HCT116 (cell line): Measurements from ENCODE around the gene ANKRD61. TPM values are rescaled to one million over a fixed set of nuclear protein-coding genes. Genes with fewer than 3 reads are reported as not detected.

Experiments
- ATAC-seq: fragments of 200-7000 bp; cut with Tn5 transposase; 2 replicates; pipeline ENCODE4 v1.9.1; 2020; ENCODE audit warnings: mild to moderate bottlenecking, moderate library complexity
- BruUV-seq: library from RNA; stranded (reverse); fragments of 400-500 nt; replicated peaks from 2 replicates; lab custom pipeline; 2021; lab: Mats Ljungman, UMichigan
- CTCF ChIA-PET: fragments of 300-600 bp; sonication (Branson Sonifier 250); formaldehyde crosslinking; loops from one replicate; lab custom pipeline; 2021; ENCODE audit warnings: antibody characterized with exemption; lab: Charles Lee
- POLR2A ChIA-PET: fragments of 300-600, 350-600 bp; sonication (Branson Sonifier 250); formaldehyde crosslinking; loops from one replicate; lab custom pipeline; 2021; ENCODE audit warnings: antibody characterized with exemption; lab: Charles Lee
- RAD21 ChIA-PET, 2 experiments: fragments of 300-600 bp; sonication (Branson Sonifier 250); formaldehyde crosslinking; loops; one replicate each; lab custom pipeline; 2023; ENCODE audit warnings: low total read pairs in 2 of 2; ENCODE audit not compliant: uncharacterized antibody in 2 of 2, unreplicated experiment in 2 of 2, low non-redundant PET in 1 of 2; lab: Charles Lee
- DNase-seq: peaks from one replicate; pipeline ENCODE4 v3.0.0-alpha.2; 2010; ENCODE audit warnings: low read depth, low spot score
- H2AFZ ChIP-seq: fragments of 200-600 bp; shearing (Covaris generic), sonication (generic); 2 replicates; pipeline ENCODE4 v1.6.1; 2017; ENCODE audit warnings: low read depth, mixed run types, mixed read lengths, antibody characterized with exemption, low read length; ENCODE audit not compliant: poor library complexity, severe bottlenecking
- H3K27ac ChIP-seq: 2 replicates; pipeline ENCODE4 v1.5.1; 2012; ENCODE audit warnings: low read depth, low read length
- H3K27me3 ChIP-seq: fragments of 200-600 bp; sonication (generic); 2 replicates; pipeline ENCODE4 v1.6.1; 2016; ENCODE audit warnings: mixed run types, low read length, mixed read lengths; ENCODE audit not compliant: insufficient read depth
- H3K36me3 ChIP-seq, 2 experiments: fragments of 200-500 bp in 1 of 2; fragments of 200-600 bp in 1 of 2; sonication (Bioruptor generic) in 1 of 2; sonication (generic) in 1 of 2; 2 replicates each; pipeline versions ENCODE4 v1.5.1 to v1.6.1; 2014 to 2016; ENCODE audit warnings: low read length in 2 of 2, inconsistent platforms in 1 of 2, mixed read lengths in 1 of 2, mixed run types in 1 of 2; ENCODE audit not compliant: insufficient read depth in 2 of 2, control insufficient read depth in 1 of 2
- H3K4me1 ChIP-seq, 2 experiments: fragments of 200-600 bp in 1 of 2; sonication (generic) in 1 of 2; 2 replicates each; pipeline versions ENCODE4 v1.5.1 to v1.6.1; 2012 to 2017; ENCODE audit warnings: low read length in 2 of 2, inconsistent platforms in 1 of 2, mild to moderate bottlenecking in 1 of 2, mixed read lengths in 1 of 2, mixed run types in 1 of 2, moderate library complexity in 1 of 2; ENCODE audit not compliant: insufficient read depth in 2 of 2, control insufficient read depth in 1 of 2
- H3K4me2 ChIP-seq: fragments of 200-600 bp; sonication (generic); 2 replicates; pipeline ENCODE4 v1.6.1; 2017; ENCODE audit warnings: mixed run types, low read length, mixed read lengths
- H3K4me3 ChIP-seq, 2 experiments: fragments of 200-600 bp in 1 of 2; sonication (generic) in 1 of 2; replicated peaks in 1 of 2; 2 replicates each; pipeline ENCODE4 v1.5.1; 2011 to 2016; ENCODE audit warnings: low read length in 2 of 2, control low read depth in 1 of 2, low read depth in 1 of 2, mild to moderate bottlenecking in 1 of 2, mixed read lengths in 1 of 2, mixed run types in 1 of 2
- H3K79me2 ChIP-seq: fragments of 200-600 bp; sonication (generic); 2 replicates; pipeline ENCODE4 v1.6.1; 2017; ENCODE audit warnings: mild to moderate bottlenecking, mixed run types, low read length, moderate library complexity, mixed read lengths; ENCODE audit not compliant: insufficient read depth
- H3K9ac ChIP-seq: fragments of 200-600 bp; sonication (generic); 2 replicates; pipeline ENCODE4 v1.6.1; 2016; ENCODE audit warnings: low read length, mixed read lengths
- H3K9me2 ChIP-seq: fragments of 200-600 bp; sonication (generic), shearing (Covaris generic); 2 replicates; pipeline ENCODE4 v1.6.1; 2017; ENCODE audit warnings: mixed run types, mild to moderate bottlenecking, moderate library complexity; ENCODE audit not compliant: insufficient read depth
- H3K9me3 ChIP-seq, 2 experiments: fragments of 200-500 bp in 1 of 2; fragments of 200-600 bp in 1 of 2; sonication (Bioruptor generic) in 1 of 2; sonication (generic) in 1 of 2; 2 replicates each; pipeline ENCODE4 v1.6.1; 2014 to 2017; ENCODE audit warnings: low read length in 2 of 2, mixed read lengths in 2 of 2, inconsistent platforms in 1 of 2, low read depth in 1 of 2, mild to moderate bottlenecking in 1 of 2, mixed run types in 1 of 2, moderate library complexity in 1 of 2; ENCODE audit not compliant: control insufficient read depth in 1 of 2, insufficient read depth in 1 of 2
- H4K20me1 ChIP-seq: fragments of 200-600 bp; sonication (generic), shearing (Covaris generic); 2 replicates; pipeline ENCODE4 v1.6.1; 2017; ENCODE audit warnings: mixed run types, mild to moderate bottlenecking, moderate library complexity; ENCODE audit not compliant: insufficient read depth
- ATF3 ChIP-seq: IDR thresholded peaks from 2 replicates; pipeline ENCODE4 v1.6.1; 2012
- CBX3 ChIP-seq: IDR thresholded peaks from 2 replicates; pipeline ENCODE4 v1.6.1; 2012; ENCODE audit warnings: low read depth
- CEBPB ChIP-seq: IDR thresholded peaks from 2 replicates; pipeline ENCODE4 v1.6.1; 2012; ENCODE audit warnings: low read depth
- CTCF ChIP-seq, 3 experiments: fragments of 200-600 bp in 1 of 3; sonication (generic) in 1 of 3; IDR thresholded peaks in 2 of 3; conservative IDR thresholded peaks in 1 of 3; 2 replicates each; pipeline ENCODE4 v1.5.1; 2012 to 2017; ENCODE audit warnings: low read depth in 2 of 3, low read length in 2 of 3, antibody characterized with exemption in 1 of 3, borderline replicate concordance in 1 of 3, control low read depth in 1 of 3, mild to moderate bottlenecking in 1 of 3, mixed read lengths in 1 of 3, mixed run types in 1 of 3, moderate library complexity in 1 of 3; ENCODE audit not compliant: insufficient read depth in 1 of 3
- EGR1 ChIP-seq: IDR thresholded peaks from 2 replicates; pipeline ENCODE4 v1.6.1; 2012; ENCODE audit warnings: low read depth
- ELF1 ChIP-seq: IDR thresholded peaks from 2 replicates; pipeline ENCODE4 v1.6.1; 2012; ENCODE audit warnings: low read depth, borderline replicate concordance
- EZH2 ChIP-seq: fragments of 200-600 bp; sonication (generic); IDR thresholded peaks from 2 replicates; pipeline ENCODE4 v1.6.1; 2017; ENCODE audit warnings: antibody characterized with exemption, mixed run types
- EZH2phosphoT487 ChIP-seq: fragments of 200-600 bp; IDR thresholded peaks from 2 replicates; pipeline ENCODE4 v1.6.1; 2018; ENCODE audit warnings: antibody characterized with exemption, borderline replicate concordance
- POLR2A ChIP-seq: IDR thresholded peaks from 2 replicates; pipeline ENCODE4 v1.7.0; 2011; ENCODE audit warnings: borderline replicate concordance; ENCODE audit not compliant: insufficient read depth, insufficient read length; ENCODE audit errors: extremely low read depth
- RAD21 ChIP-seq: IDR thresholded peaks from 2 replicates; pipeline ENCODE4 v1.6.1; 2012; ENCODE audit warnings: low read depth, mild to moderate bottlenecking
- SIN3A ChIP-seq: IDR thresholded peaks from 2 replicates; pipeline ENCODE4 v1.6.1; 2012; ENCODE audit warnings: low read depth
- YY1 ChIP-seq: IDR thresholded peaks from 2 replicates; pipeline ENCODE4 v1.6.1; 2011; ENCODE audit warnings: low read length, low read depth, moderate library complexity, mild to moderate bottlenecking; ENCODE audit not compliant: insufficient replicate concordance; ENCODE audit errors: extremely low read depth
- ZBTB33 ChIP-seq: IDR thresholded peaks from 2 replicates; pipeline ENCODE4 v1.6.1; 2011; ENCODE audit warnings: mild to moderate bottlenecking, low read length, moderate library complexity; ENCODE audit not compliant: insufficient replicate concordance; ENCODE audit errors: extremely low read depth
- ZNF274 ChIP-seq: fragments of 200-500 bp; sonication (Bioruptor generic); IDR thresholded peaks from 2 replicates; pipeline ENCODE4 v1.6.1; 2014; ENCODE audit warnings: mild to moderate bottlenecking, low read depth, low read length, inconsistent platforms
- intact Hi-C: fragments of 100-400 bp; cut with micrococcal nuclease; formaldehyde crosslinking; loops from 2 replicates; pipeline ENCODE4 v1.10.0; 2022
- total RNA-seq: library from RNA; stranded (reverse); gene quantifications from one replicate; pipeline ENCODE4 v1.2.1, GENCODE V29; 2021; ENCODE audit not compliant: unreplicated experiment
- TF ChIP-seq, protein P1 (sequence below): IDR thresholded peaks from 2 replicates; pipeline ENCODE4 v1.6.1; 2012; ENCODE audit warnings: low read depth

ANKRD61 gene
- total RNA-seq, 1 experiment from 2014 or later, result 0.17 TPM

DNA sequence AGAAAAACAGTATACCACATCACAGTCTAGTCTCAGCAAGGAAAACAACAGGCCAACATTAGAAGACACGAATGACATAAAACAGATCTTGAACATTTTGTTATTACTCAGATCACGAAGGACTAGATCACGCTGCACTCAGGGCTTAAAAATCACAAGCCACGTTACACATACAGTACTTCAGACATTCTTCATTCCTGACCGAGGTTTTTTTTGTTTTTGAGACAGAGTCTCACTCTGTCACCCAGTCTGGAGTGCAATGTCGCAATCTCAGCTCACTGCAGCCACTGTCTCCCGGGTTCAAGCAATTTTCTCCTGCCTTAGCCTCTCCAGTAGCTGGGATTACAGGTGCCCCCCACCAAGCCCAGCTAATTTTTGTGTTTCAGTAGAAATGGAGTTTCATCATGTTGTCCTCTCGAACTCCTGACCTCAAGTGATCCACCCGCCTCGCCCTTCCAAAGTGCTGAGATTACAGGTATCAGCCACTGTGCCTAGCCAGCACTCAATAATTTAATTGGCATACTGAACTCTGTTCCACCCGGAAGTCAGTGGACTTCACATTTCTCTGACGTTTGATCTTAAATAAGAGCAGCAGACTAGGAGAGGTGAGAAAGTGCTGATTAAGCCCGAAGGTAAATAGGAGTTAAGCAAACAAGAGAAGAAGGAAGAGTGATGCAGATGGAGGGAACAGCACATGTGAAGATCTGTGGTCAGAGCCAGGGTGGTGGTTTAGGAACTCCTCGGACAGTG is 18.6 kb upstream of the ANKRD61 start:
- CTCF ChIA-PET, result no interaction called here
- intact Hi-C loops, result no loop called here

More for the DNA sequence above, 18.6 kb upstream of the ANKRD61 start:
- no peak overlapping the region for H3K4me2 ChIP-seq
- H3K9me3 ChIP-seq, result no peaks in the 10 kb centered on the region
- RAD21 ChIA-PET, result no interaction called here
- H3K79me2 ChIP-seq, result peaks cover 49% of the 10 kb centered on the region
- H3K27me3 ChIP-seq, result no peaks in the 10 kb centered on the region
- no peak overlapping the region for H3K27ac ChIP-seq
- no peak for TF ChIP-seq EZH2phosphoT487
- TF ChIP-seq EGR1, result no peak
- TF ChIP-seq RAD21, result no peak
- no peak for TF ChIP-seq CEBPB
- TF ChIP-seq CTCF (IDR thresholded peaks at IDR 0.05 in 2 of 3, conservative IDR thresholded peaks at IDR 0.05 in 1 of 3; ENCODE audit: borderline replicate concordance in 1 of 3, insufficient read depth in 1 of 3, low read depth in 2 of 3, low read length in 2 of 3), result no peak
- no peak for TF ChIP-seq ZBTB33
- no peak for TF ChIP-seq EZH2
- TF ChIP-seq, protein P1, sequence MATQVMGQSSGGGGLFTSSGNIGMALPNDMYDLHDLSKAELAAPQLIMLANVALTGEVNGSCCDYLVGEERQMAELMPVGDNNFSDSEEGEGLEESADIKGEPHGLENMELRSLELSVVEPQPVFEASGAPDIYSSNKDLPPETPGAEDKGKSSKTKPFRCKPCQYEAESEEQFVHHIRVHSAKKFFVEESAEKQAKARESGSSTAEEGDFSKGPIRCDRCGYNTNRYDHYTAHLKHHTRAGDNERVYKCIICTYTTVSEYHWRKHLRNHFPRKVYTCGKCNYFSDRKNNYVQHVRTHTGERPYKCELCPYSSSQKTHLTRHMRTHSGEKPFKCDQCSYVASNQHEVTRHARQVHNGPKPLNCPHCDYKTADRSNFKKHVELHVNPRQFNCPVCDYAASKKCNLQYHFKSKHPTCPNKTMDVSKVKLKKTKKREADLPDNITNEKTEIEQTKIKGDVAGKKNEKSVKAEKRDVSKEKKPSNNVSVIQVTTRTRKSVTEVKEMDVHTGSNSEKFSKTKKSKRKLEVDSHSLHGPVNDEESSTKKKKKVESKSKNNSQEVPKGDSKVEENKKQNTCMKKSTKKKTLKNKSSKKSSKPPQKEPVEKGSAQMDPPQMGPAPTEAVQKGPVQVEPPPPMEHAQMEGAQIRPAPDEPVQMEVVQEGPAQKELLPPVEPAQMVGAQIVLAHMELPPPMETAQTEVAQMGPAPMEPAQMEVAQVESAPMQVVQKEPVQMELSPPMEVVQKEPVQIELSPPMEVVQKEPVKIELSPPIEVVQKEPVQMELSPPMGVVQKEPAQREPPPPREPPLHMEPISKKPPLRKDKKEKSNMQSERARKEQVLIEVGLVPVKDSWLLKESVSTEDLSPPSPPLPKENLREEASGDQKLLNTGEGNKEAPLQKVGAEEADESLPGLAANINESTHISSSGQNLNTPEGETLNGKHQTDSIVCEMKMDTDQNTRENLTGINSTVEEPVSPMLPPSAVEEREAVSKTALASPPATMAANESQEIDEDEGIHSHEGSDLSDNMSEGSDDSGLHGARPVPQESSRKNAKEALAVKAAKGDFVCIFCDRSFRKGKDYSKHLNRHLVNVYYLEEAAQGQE, result no peak
- no peak for TF ChIP-seq CBX3
- TF ChIP-seq YY1, result no peak
- no peak for TF ChIP-seq ZNF274
- TF ChIP-seq POLR2A, result no peak
- no peak for TF ChIP-seq SIN3A
- no peak for TF ChIP-seq ATF3
- no peak for TF ChIP-seq ELF1
- ATAC-seq, result no peak
- H3K9me2 ChIP-seq, result no peaks in the 10 kb centered on the region
- DNase-seq, result no peak
- H3K4me1 ChIP-seq, result peaks cover 16 to 18% of the 10 kb centered on the region in 2 experiments; a peak in 3 of 4 replicates
- no peaks in the 10 kb centered on the region for H4K20me1 ChIP-seq
- no peak overlapping the region for H2AFZ ChIP-seq
- POLR2A ChIA-PET, result no interaction called here
- H3K4me3 ChIP-seq, result no peak overlapping the region
- no TSS peak for BruUV-seq
- peaks cover 8 to 28% of the 10 kb centered on the region in 2 experiments; a peak in 2 of 4 replicates for H3K36me3 ChIP-seq
- no peak overlapping the region for H3K9ac ChIP-seq
